Lung microvascular endothelial cell (primary cell): ENCODE measurements around the gene GBP2. TPM values are rescaled to one million over a fixed set of nuclear protein-coding genes. Genes with fewer than 3 reads are reported as not detected.

Experiments
- DNase-seq, 2 donors: peaks; one replicate each; pipeline versions ENCODE4 v3.0.0 to v3.0.0-alpha.2; 2010; ENCODE audit warnings: low read depth in 2 of 2
- total RNA-seq: library from RNA; depleted of rRNA; stranded (reverse); fragments of >200 nt; gene quantifications from 2 replicates; pipeline ENCODE4 v1.2.1, GENCODE V29; 2014

Gene GBP2
- total RNA-seq, 1 donor from 2014 or later, result 32.7 TPM

DNA sequence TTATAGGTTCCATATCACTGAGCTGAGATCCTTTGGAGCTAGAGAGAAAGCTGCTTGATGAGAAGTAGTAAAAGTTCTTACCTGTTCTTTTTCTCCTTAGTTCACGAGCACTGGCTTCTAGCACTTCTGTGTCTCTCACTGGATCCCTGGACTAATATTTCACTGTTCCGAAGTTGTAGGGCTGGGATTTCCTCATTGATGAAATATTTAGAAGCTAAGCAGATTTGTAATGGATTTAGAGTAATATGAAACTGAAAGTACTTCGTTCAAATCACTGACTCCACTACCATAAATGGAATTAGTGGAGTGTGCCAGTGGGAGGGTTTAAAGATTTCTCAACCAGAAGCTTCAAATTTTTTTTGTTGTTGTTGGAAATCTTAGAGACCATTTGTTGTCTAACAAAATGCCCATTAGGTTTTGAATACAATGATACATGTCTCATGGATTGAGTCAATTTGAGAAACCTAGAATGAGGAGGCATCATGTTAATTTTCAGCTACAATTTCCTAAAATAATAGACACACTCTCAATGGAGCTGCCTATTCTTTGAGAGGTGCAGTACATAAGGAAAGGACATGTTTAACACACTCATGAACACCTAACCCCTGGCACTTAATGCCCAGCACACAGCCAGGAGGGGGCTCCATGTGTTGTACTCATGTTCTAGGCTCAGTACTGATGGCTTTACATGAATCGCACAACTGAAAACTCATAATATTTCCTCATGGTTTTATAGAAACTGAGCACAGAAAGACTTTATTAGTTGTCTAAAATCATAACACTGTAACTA lies 60.6 kb downstream of the GBP2 start, which contains the start of gene GBP1:
Gene GBP1 (minus strand): TSS at position 130 of the 790 bp plus-strand sequence. CDS start 1,974 bp downstream, outside the sequence.
- DNase-seq, result peak; percentile 84 to 87

DNA sequence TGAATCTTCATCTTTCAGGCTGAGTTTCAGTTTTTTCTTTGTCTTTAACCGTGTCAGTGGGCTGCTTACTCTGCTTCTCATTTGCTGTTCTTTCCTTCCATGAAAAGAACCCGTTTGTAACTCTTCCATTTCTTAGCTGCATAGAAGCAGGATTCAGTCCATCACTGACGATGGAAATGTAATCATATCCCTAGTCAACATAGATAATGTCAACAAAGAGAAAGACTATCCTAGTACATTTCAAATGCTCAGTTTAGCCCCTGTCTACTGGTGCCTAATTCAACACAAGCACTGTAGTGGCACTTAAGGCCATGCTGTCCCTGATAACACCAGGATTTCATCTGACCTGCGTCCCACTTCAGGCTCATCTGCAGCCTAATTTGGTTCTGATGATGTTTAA lies 61.3 kb downstream of the GBP2 start:
- DNase-seq, result peak; percentile 8 to 20

DNA sequence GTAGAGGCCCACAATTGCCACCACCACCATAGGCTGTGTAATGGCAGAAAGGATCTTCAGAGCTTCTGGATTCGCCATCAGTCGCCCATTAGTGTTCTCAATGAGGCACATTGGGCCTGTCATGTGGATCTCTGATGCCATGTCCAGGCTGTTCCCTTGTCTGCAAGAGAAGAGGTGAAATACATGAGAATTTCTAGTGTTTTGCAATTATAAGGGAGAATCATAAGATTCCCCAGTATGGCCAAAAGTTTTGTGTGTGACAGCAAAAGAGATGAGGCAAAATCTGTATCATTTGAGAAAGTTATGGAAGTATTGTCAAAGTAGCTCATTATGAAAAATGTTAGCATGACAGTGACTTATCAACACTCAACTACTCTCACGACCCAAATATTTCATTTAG lies 62.8 kb downstream of the GBP2 start:
- DNase-seq, result no peak

DNA sequence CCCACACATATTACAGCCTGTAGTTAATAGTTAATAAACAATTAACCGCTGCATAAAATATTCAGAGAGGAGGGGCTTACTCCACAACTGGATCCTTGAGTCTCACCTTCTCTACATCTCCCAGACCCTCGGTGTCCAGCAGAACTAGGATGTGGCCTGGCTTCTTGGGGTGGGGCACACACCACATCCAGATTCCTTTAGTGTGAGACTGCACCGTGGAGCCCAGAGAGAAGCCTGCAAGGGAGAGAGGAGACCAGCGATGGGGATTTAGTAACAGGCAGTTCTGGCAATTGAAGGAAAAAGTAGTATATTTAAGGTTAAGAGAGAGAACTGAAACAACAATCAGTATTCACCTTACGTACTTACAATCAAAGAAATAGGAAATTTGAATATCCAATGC lies 65.8 kb downstream of the GBP2 start:
- no peak for DNase-seq

Other genes with a start within 250 kb of the GBP2 start
- gene GTF2B, start 234.5 kb downstream of the GBP2 start, total RNA-seq, result 28.8 and 37.9 TPM in 2 replicates
- gene KYAT3, start 133.5 kb downstream of the GBP2 start, total RNA-seq, result 12.5 and 15.7 TPM in 2 replicates
- gene RBMXL1, start 133.5 kb downstream of the GBP2 start, total RNA-seq, result 4.4 and 5.8 TPM in 2 replicates
- gene GBP3, start 103.2 kb downstream of the GBP2 start, total RNA-seq, result 12.3 and 14.8 TPM in 2 replicates
- gene GBP1, start 60.9 kb downstream of the GBP2 start, total RNA-seq, result 6.0 and 7.4 TPM in 2 replicates
- not detected in 2 replicates for gene GBP7, start 49.9 kb upstream of the GBP2 start, total RNA-seq
- gene GBP4, start 72.8 kb upstream of the GBP2 start, total RNA-seq, result 2.4 TPM in 2 replicates
- under 0.01 and 0.22 TPM in 2 replicates for gene GBP5, start 146.7 kb upstream of the GBP2 start, total RNA-seq
- not detected in 2 replicates for gene GBP6, start 237.9 kb upstream of the GBP2 start, total RNA-seq